Ovary (tissue), 1 donor: ENCODE results near the gene BFSP2.

ENCODE experiments used
- EP300 ChIP-seq: sonication (generic); formaldehyde crosslinking; IDR thresholded peaks from one replicate; pipeline ENCODE4 v1.6.1; 2017; ENCODE audit warnings: antibody characterized with exemption
- POLR2A ChIP-seq: fragments of 450-650 bp; IDR thresholded peaks from one replicate; pipeline ENCODE4 v1.6.1; 2017; ENCODE audit warnings: antibody characterized with exemption, mild to moderate bottlenecking, moderate library complexity

- TF ChIP-seq EP300 (no peak), POLR2A (no peak)
These were observed 24.5 kb upstream of the BFSP2 start for GRCh38 chr3:133375403-133375745.
